Neural progenitor cell (in vitro differentiated cells): ENCODE measurements around the gene BMPR1A. TPM values are rescaled to one million over a fixed set of nuclear protein-coding genes. Genes with fewer than 3 reads are reported as not detected.

Experiments used
- DNase-seq: peaks from one replicate; pipeline ENCODE4 v3.0.0-alpha.2; 2016; ENCODE audit warnings: low spot score
- H2AFZ ChIP-seq: fragments of 200-600 bp; sonication (generic); replicated peaks from 2 replicates; pipeline ENCODE4 v1.6.1; 2016; ENCODE audit warnings: antibody characterized with exemption
- H3F3A ChIP-seq: fragments of 200-600 bp; sonication (generic); 2 replicates; pipeline ENCODE4 v1.6.1; 2016; ENCODE audit warnings: antibody characterized with exemption, low read depth
- H3K27ac ChIP-seq: fragments of 200-600 bp; sonication (generic); 2 replicates; pipeline ENCODE4 v1.5.1; 2016; ENCODE audit warnings: mild to moderate bottlenecking
- H3K27me3 ChIP-seq: fragments of 200-600 bp; sonication (generic); 2 replicates; pipeline ENCODE4 v1.6.1; 2016; ENCODE audit warnings: mild to moderate bottlenecking, moderate library complexity
- H3K36me3 ChIP-seq: fragments of 200-600 bp; sonication (generic); 2 replicates; pipeline ENCODE4 v1.5.1; 2016
- H3K4me1 ChIP-seq: fragments of 200-600 bp; sonication (generic); 2 replicates; pipeline ENCODE4 v1.6.1; 2016; ENCODE audit warnings: mixed run types
- H3K4me2 ChIP-seq: fragments of 200-600 bp; sonication (generic); 2 replicates; pipeline ENCODE4 v1.6.1; 2016
- H3K4me3 ChIP-seq: fragments of 200-600 bp; sonication (generic); 2 replicates; pipeline ENCODE4 v1.5.1; 2016
- H3K79me2 ChIP-seq: fragments of 200-600 bp; sonication (generic); 2 replicates; pipeline ENCODE4 v1.6.1; 2016; ENCODE audit warnings: low read depth
- H3K9ac ChIP-seq: fragments of 200-600 bp; sonication (generic); 2 replicates; pipeline ENCODE4 v1.6.1; 2016
- H3K9me3 ChIP-seq: fragments of 200-600 bp; sonication (generic); 2 replicates; pipeline ENCODE4 v1.5.1; 2016; ENCODE audit warnings: low read depth
- H4K20me1 ChIP-seq: fragments of 200-600 bp; sonication (generic); 2 replicates; pipeline ENCODE4 v1.6.1; 2016; ENCODE audit warnings: low read depth
- H3K27ac Mint-ChIP-seq: 3 replicates; pipeline ENCODE4 v1.8.0; 2021; ENCODE audit warnings: mixed read lengths
- H3K27me3 Mint-ChIP-seq: 2 replicates; pipeline ENCODE4 v1.8.0; 2022; ENCODE audit warnings: low read depth, mild to moderate bottlenecking, inconsistent platforms, moderate library complexity, mixed read lengths; ENCODE audit not compliant: insufficient read depth
- H3K36me3 Mint-ChIP-seq: 3 replicates; pipeline ENCODE4 v1.8.0; 2021; ENCODE audit warnings: mixed read lengths
- H3K4me1 Mint-ChIP-seq: 3 replicates; pipeline ENCODE4 v1.8.0; 2021; ENCODE audit warnings: mixed read lengths
- H3K4me3 Mint-ChIP-seq: 3 replicates; pipeline ENCODE4 v1.8.0; 2021; ENCODE audit warnings: mild to moderate bottlenecking, moderate library complexity, mixed read lengths
- H3K9me3 Mint-ChIP-seq: 3 replicates; pipeline ENCODE4 v1.8.0; 2020; ENCODE audit warnings: mixed read lengths
- EZH2 ChIP-seq: fragments of 200-600 bp; sonication (generic); IDR thresholded peaks from 2 replicates; pipeline ENCODE4 v1.6.1; 2017; ENCODE audit warnings: antibody characterized with exemption, mild to moderate bottlenecking, moderate library complexity
- EZH2phosphoT487 ChIP-seq: fragments of 200-600 bp; sonication (generic); IDR thresholded peaks from 2 replicates; pipeline ENCODE4 v1.6.1; 2017; ENCODE audit warnings: antibody characterized with exemption
- total RNA-seq: library from RNA; depleted of rRNA; stranded (reverse); fragments of >200 nt; gene quantifications from 2 replicates; pipeline ENCODE4 v1.2.3, GENCODE V29; 2015; ENCODE audit warnings: low replicate concordance
- TF ChIP-seq, protein P1 (sequence below): fragments of 200-600 bp; sonication (generic); IDR thresholded peaks from 2 replicates; pipeline ENCODE4 v1.5.1; 2017; ENCODE audit warnings: antibody characterized with exemption, mild to moderate bottlenecking

The BMPR1A gene
- total RNA-seq, 1 donor from 2014 or later, result 76.2 TPM

DNA sequence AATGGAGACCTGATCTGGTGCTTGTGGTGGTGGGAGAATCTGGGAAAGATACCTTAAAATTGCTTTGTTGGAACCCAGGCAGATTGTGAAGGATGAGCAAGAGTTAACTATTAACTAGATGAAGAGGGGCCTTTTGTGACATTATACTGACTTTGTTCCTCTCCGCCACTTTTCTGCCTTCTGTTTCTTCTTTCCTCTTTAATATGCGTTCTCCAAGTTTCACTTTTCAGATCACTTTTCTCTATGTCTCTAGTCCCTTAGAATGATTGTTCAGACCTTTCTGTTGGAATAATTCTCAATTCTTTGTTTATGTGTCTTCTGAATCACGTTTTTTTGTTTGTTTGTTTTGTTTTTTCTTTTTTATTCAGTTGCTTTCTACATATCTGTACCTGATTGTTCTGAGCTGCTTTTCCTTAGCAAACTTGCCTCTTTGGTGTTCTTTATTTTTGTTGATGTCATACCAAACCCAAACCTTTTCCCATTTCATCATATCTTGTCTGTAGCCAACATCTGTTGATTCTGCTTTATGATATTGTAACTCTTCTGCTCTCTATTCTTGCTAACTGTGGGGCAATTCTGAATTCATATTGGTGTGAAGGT lies 2.8 kb downstream of the BMPR1A start:
- peaks cover 33% of the 10 kb centered on the region for H3F3A ChIP-seq
- peak overlapping the region; percentile 22 for H3K9ac ChIP-seq
- H3K27ac ChIP-seq, result no peak overlapping the region
- H3K36me3 ChIP-seq, result no peaks in the 10 kb centered on the region
- no peak overlapping the region for H2AFZ ChIP-seq
- Mint-ChIP-seq H3K27ac (peak overlapping the region; percentile 4), H3K4me1 (peaks cover 26% of the 10 kb centered on the region), H3K4me3 (peak overlapping the region; percentile 99), H3K27me3 (no peaks in the 10 kb centered on the region), H3K9me3 (peaks cover 13% of the 10 kb centered on the region), H3K36me3 (peaks cover 22% of the 10 kb centered on the region)
- no peaks in the 10 kb centered on the region for H3K9me3 ChIP-seq
- H3K27me3 ChIP-seq, result no peaks in the 10 kb centered on the region
- DNase-seq, result no peak
- peaks cover 49% of the 10 kb centered on the region for H4K20me1 ChIP-seq
- H3K79me2 ChIP-seq, result peaks cover 89% of the 10 kb centered on the region
- H3K4me2 ChIP-seq, result peak overlapping the region; percentile 88
- H3K4me3 ChIP-seq, result peak overlapping the region; percentile 87
- TF ChIP-seq EZH2phosphoT487, result no peak
- no peak for TF ChIP-seq EZH2
- TF ChIP-seq, protein P1, sequence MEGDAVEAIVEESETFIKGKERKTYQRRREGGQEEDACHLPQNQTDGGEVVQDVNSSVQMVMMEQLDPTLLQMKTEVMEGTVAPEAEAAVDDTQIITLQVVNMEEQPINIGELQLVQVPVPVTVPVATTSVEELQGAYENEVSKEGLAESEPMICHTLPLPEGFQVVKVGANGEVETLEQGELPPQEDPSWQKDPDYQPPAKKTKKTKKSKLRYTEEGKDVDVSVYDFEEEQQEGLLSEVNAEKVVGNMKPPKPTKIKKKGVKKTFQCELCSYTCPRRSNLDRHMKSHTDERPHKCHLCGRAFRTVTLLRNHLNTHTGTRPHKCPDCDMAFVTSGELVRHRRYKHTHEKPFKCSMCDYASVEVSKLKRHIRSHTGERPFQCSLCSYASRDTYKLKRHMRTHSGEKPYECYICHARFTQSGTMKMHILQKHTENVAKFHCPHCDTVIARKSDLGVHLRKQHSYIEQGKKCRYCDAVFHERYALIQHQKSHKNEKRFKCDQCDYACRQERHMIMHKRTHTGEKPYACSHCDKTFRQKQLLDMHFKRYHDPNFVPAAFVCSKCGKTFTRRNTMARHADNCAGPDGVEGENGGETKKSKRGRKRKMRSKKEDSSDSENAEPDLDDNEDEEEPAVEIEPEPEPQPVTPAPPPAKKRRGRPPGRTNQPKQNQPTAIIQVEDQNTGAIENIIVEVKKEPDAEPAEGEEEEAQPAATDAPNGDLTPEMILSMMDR, result no peak
- H3K4me1 ChIP-seq, result peaks cover 38% of the 10 kb centered on the region

DNA sequence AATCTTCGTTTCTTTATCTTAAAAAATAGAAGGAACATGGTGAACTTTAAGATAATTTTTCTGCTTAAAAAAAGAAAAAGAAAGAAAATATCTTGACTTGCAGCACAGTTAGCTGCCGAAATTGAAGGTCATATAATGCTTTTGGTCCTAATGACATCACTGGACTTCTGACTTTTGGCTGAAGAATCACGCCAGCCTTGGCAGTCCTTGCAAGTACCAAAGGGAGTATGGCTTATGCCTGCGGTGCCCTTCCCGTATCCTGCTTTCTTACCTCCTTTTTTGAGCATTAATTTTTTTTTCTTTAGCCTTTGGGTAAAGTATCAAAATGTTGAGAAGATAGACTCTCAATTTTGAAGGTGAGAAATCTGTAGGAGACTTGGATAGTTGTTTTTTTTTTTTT lies 7.0 kb downstream of the BMPR1A start:
- Mint-ChIP-seq H3K27ac (no peak overlapping the region), H3K27me3 (no peaks in the 10 kb centered on the region), H3K4me3 (no peak overlapping the region), H3K36me3 (peaks cover 28% of the 10 kb centered on the region), H3K9me3 (peaks cover 17% of the 10 kb centered on the region), H3K4me1 (peaks cover 27% of the 10 kb centered on the region)
- Histone ChIP-seq H3K4me1 (peaks cover 41% of the 10 kb centered on the region), H3K27me3 (no peaks in the 10 kb centered on the region), H3F3A (peaks cover 21% of the 10 kb centered on the region), H3K4me3 (no peak overlapping the region), H4K20me1 (peaks cover 81% of the 10 kb centered on the region), H3K79me2 (peaks cover 100% of the 10 kb centered on the region), H3K9ac (no peak overlapping the region), H3K36me3 (no peaks in the 10 kb centered on the region), H2AFZ (no peak overlapping the region), H3K27ac (no peak overlapping the region), H3K9me3 (no peaks in the 10 kb centered on the region), H3K4me2 (no peak overlapping the region)
- TF ChIP-seq EZH2 (no peak), EZH2phosphoT487 (no peak)
- TF ChIP-seq, protein P1, result no peak
- DNase-seq, result no peak

DNA sequence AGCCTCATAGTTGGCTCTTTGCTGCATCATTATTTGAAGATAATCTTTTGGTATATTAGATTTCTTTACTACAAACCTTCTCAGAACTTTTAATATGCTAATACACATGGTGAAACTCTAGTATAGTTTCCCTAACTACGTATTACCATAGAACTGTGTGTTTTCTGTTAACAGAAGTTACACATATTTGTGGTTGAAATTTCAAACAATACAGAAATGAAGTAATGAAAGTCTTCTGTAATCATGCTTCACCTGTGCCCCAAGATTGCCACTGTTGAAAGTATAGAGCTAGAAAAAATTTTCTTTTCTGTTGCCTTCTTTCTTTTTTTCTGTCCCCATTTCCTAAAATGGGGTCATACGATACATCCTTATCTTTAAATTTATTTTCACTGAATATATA lies 9.1 kb downstream of the BMPR1A start:
- H3K36me3 ChIP-seq, result no peaks in the 10 kb centered on the region
- TF ChIP-seq, protein P1, result no peak
- no peak for TF ChIP-seq EZH2
- no peak for TF ChIP-seq EZH2phosphoT487
- no peak overlapping the region for H3K27ac Mint-ChIP-seq
- H3K4me2 ChIP-seq, result no peak overlapping the region
- no peaks in the 10 kb centered on the region for H3K9me3 ChIP-seq
- no peak overlapping the region for H3K4me3 ChIP-seq
- peaks cover 31% of the 10 kb centered on the region for H3F3A ChIP-seq
- no peaks in the 10 kb centered on the region for H3K27me3 Mint-ChIP-seq
- no peak overlapping the region for H3K4me3 Mint-ChIP-seq
- peaks cover 17% of the 10 kb centered on the region for H3K9me3 Mint-ChIP-seq
- peaks cover 23% of the 10 kb centered on the region for H3K36me3 Mint-ChIP-seq
- H3K4me1 ChIP-seq, result peaks cover 43% of the 10 kb centered on the region
- no peak overlapping the region for H3K9ac ChIP-seq
- no peak for DNase-seq
- peaks cover 100% of the 10 kb centered on the region for H3K79me2 ChIP-seq
- no peak overlapping the region for H3K27ac ChIP-seq
- H3K27me3 ChIP-seq, result no peaks in the 10 kb centered on the region
- H4K20me1 ChIP-seq, result peaks cover 83% of the 10 kb centered on the region
- no peak overlapping the region for H2AFZ ChIP-seq
- peaks cover 32% of the 10 kb centered on the region for H3K4me1 Mint-ChIP-seq
